GM21423 (cell line): ENCODE data around the gene ALPK3.

Source experiments
- ATAC-seq: cut with Tn5 transposase; IDR thresholded peaks from one replicate; pipeline ENCODE4 v1.9.1; 2021; ENCODE audit warnings: mild to moderate bottlenecking, moderate library complexity; ENCODE audit not compliant: unreplicated experiment

Gene ALPK3

GRCh38 chr15:84797212-84797611 lies 19.9 kb upstream of the ALPK3 start:
- no peak for ATAC-seq

- no peak for ATAC-seq
Observed at GRCh38 chr15:84797801-84798200, 19.4 kb upstream of the ALPK3 start.

GRCh38 chr15:84798436-84798946 lies 18.7 kb upstream of the ALPK3 start:
- ATAC-seq, result no peak

- no peak for ATAC-seq
Observed at GRCh38 chr15:84799511-84800187, 17.5 kb upstream of the ALPK3 start.

- ATAC-seq, result no peak
Observed at GRCh38 chr15:84800365-84800806, 16.8 kb upstream of the ALPK3 start.

- ATAC-seq, result no peak
Observed at GRCh38 chr15:84804005-84804900, 12.9 kb upstream of the ALPK3 start.

- no peak for ATAC-seq
Observed at GRCh38 chr15:84805221-84805620, 11.9 kb upstream of the ALPK3 start.

- ATAC-seq, result no peak
Observed at GRCh38 chr15:84807228-84807627, 9.9 kb upstream of the ALPK3 start.

- no peak for ATAC-seq
Observed at GRCh38 chr15:84810073-84810840, 6.9 kb upstream of the ALPK3 start.

- ATAC-seq, result no peak
Observed at GRCh38 chr15:84811151-84811550, 6.0 kb upstream of the ALPK3 start.

- no peak for ATAC-seq
Observed at GRCh38 chr15:84811828-84812227, 5.3 kb upstream of the ALPK3 start.

GRCh38 chr15:84812842-84813241 lies 4.3 kb upstream of the ALPK3 start:
- no peak for ATAC-seq

- no peak for ATAC-seq
Observed at GRCh38 chr15:84813435-84813834, 3.7 kb upstream of the ALPK3 start.

GRCh38 chr15:84813931-84814330 lies 3.2 kb upstream of the ALPK3 start:
- ATAC-seq, result no peak

- no peak for ATAC-seq
Observed at GRCh38 chr15:84814916-84815315, 2.2 kb upstream of the ALPK3 start.

GRCh38 chr15:84817466-84818081 lies 418 bp downstream of the ALPK3 start:
- no peak for ATAC-seq

GRCh38 chr15:84818261-84819131 lies 1.3 kb downstream of the ALPK3 start:
- no peak for ATAC-seq

GRCh38 chr15:84819291-84819768 lies 2.2 kb downstream of the ALPK3 start:
- no peak for ATAC-seq

GRCh38 chr15:84819791-84820190 lies 2.6 kb downstream of the ALPK3 start:
- ATAC-seq, result no peak
